Thymus (tissue), 11 donors: ENCODE measurements around the gene IRAK1. TPM values are rescaled to one million over a fixed set of nuclear protein-coding genes. Genes with fewer than 3 reads are reported as not detected.
A peak's percentile ranks its signal among the peaks of the same experiment; 100 is the strongest.

Source experiments
- DNase-seq, 9 donors: peaks; one replicate each; pipeline ENCODE4 v3.0.0-alpha.2; 2013; ENCODE audit warnings: low spot score in 9 of 9, low read depth in 6 of 9, missing footprints in 1 of 9
- H3K27ac ChIP-seq, 2 donors: one replicate each; pipeline ENCODE4 v1.5.1; 2013; ENCODE audit warnings: control low read depth in 1 of 2, low read depth in 1 of 2, low read length in 1 of 2, mild to moderate bottlenecking in 1 of 2, moderate library complexity in 1 of 2
- H3K27me3 ChIP-seq, 2 donors: one replicate each; pipeline ENCODE4 v1.5.1; 2013; ENCODE audit warnings: low read length in 1 of 2; ENCODE audit not compliant: control insufficient read depth in 2 of 2, insufficient read depth in 1 of 2
- H3K36me3 ChIP-seq, 2 donors: one replicate each; pipeline ENCODE4 v1.5.1; 2013; ENCODE audit warnings: low read length in 1 of 2, mild to moderate bottlenecking in 1 of 2, moderate library complexity in 1 of 2; ENCODE audit not compliant: control insufficient read depth in 2 of 2, insufficient read depth in 2 of 2
- H3K4me1 ChIP-seq, 2 donors: one replicate each; pipeline ENCODE4 v1.5.1; 2013; ENCODE audit warnings: low read length in 2 of 2; ENCODE audit not compliant: control insufficient read depth in 2 of 2, insufficient read depth in 2 of 2
- H3K4me3 ChIP-seq, 2 donors: one replicate each; pipeline ENCODE4 v1.5.1; 2013; ENCODE audit warnings: low read length in 2 of 2, control low read depth in 1 of 2, mild to moderate bottlenecking in 1 of 2
- H3K9me3 ChIP-seq, 2 donors: one replicate each; pipeline ENCODE4 v1.5.1; 2013; ENCODE audit warnings: low read length in 1 of 2, mild to moderate bottlenecking in 1 of 2; ENCODE audit not compliant: control insufficient read depth in 2 of 2, insufficient read depth in 1 of 2
- WGBS: extraction: QIAGEN DNeasy Blood & Tissue Kit; methylation state at CpG from one replicate; pipeline ENCODE4 v1.1.7; 2013; 5-methylcytosine and 5-hydroxymethylcytosine counted together
- polyA plus RNA-seq: library from polyadenylated mRNA; stranded (reverse); fragments of 200-250 nt; gene quantifications from one replicate; pipeline ENCODE4 v1.2.3, GENCODE V29; 2013
- total RNA-seq: library from RNA; stranded (reverse); fragments of 120-200 nt; gene quantifications from one replicate; pipeline ENCODE4 v1.2.4, GENCODE V29; 2013
- donor health status: healthy.

Gene IRAK1
- total and polyA plus RNA-seq, 2 donors = 33.9 to 44.0 TPM

- DNase-seq = peak in 3 of 9 donors; percentile 79 to 89 (median 79)
- WGBS = under 1% methylated on average over 12 of the region's 12 CpGs
- H3K4me1 ChIP-seq = peaks cover 20 to 49% of the 10 kb centered on the region in 2 donors
- peak overlapping the region; percentile 62 to 98 for H3K4me3 ChIP-seq
- H3K27ac ChIP-seq = peak overlapping the region; percentile 91 to 94
- peaks cover 10 to 35% of the 10 kb centered on the region in 2 donors for H3K36me3 ChIP-seq
- H3K27me3 ChIP-seq = peaks cover 0 to 4% of the 10 kb centered on the region in 2 donors
- no peaks in the 10 kb centered on the region for H3K9me3 ChIP-seq
Measured at GRCh38 chrX:153968754-153969124, 51.0 kb downstream of the IRAK1 start.

- H3K9me3 ChIP-seq = no peaks in the 10 kb centered on the region
- H3K4me3 ChIP-seq = peak overlapping the region; percentile 62 to 98
- peak overlapping the region; percentile 91 to 94 for H3K27ac ChIP-seq
- DNase-seq = peak in 1 of 9 donors; percentile 37
- peaks cover 20 to 44% of the 10 kb centered on the region in 2 donors for H3K4me1 ChIP-seq
- WGBS = 17% methylated on average over 9 of the region's 9 CpGs
- H3K36me3 ChIP-seq = peaks cover 15 to 39% of the 10 kb centered on the region in 2 donors
- peaks cover 0 to 2% of the 10 kb centered on the region in 2 donors for H3K27me3 ChIP-seq
Measured at GRCh38 chrX:153968255-153968654, 51.4 kb downstream of the IRAK1 start.

GRCh38 chrX:153967536-153968224 lies 52.0 kb downstream of the IRAK1 start:
- 28% methylated on average over 16 of the region's 16 CpGs for WGBS
- Histone ChIP-seq H3K9me3 (no peaks in the 10 kb centered on the region), H3K27me3 (peaks cover 0 to 2% of the 10 kb centered on the region in 2 donors), H3K36me3 (peaks cover 21 to 45% of the 10 kb centered on the region in 2 donors), H3K4me3 (peak overlapping the region; percentile 62 to 98), H3K27ac (peak overlapping the region; percentile 91 to 94), H3K4me1 (peaks cover 20 to 44% of the 10 kb centered on the region in 2 donors)
- peak in 1 of 9 donors; percentile 66 for DNase-seq

- WGBS = 65% methylated on average over 14 of the region's 14 CpGs
- peak in 1 of 9 donors; percentile 19 for DNase-seq
- H3K4me1 ChIP-seq = peaks cover 20 to 44% of the 10 kb centered on the region in 2 donors
- peaks cover 0 to 2% of the 10 kb centered on the region in 2 donors for H3K27me3 ChIP-seq
- no peaks in the 10 kb centered on the region for H3K9me3 ChIP-seq
- peaks cover 26 to 52% of the 10 kb centered on the region in 2 donors for H3K36me3 ChIP-seq
- peak overlapping the region; percentile 91 to 94 for H3K27ac ChIP-seq
- H3K4me3 ChIP-seq = peak overlapping the region; percentile 62 to 98
Measured at GRCh38 chrX:153966841-153967535, 52.7 kb downstream of the IRAK1 start.

GRCh38 chrX:153966283-153966688 lies 53.4 kb downstream of the IRAK1 start:
- H3K27me3 ChIP-seq = peaks cover 0 to under 1% of the 10 kb centered on the region in 2 donors
- no peak for DNase-seq
- no peaks in the 10 kb centered on the region for H3K9me3 ChIP-seq
- H3K27ac ChIP-seq = peak overlapping the region in 1 of 2 donors; percentile 43
- H3K4me3 ChIP-seq = no peak overlapping the region
- H3K36me3 ChIP-seq = peaks cover 33 to 59% of the 10 kb centered on the region in 2 donors
- H3K4me1 ChIP-seq = peaks cover 20 to 44% of the 10 kb centered on the region in 2 donors
- WGBS = 82% methylated on average over 15 of the region's 15 CpGs

GRCh38 chrX:153965406-153965805 lies 54.3 kb downstream of the IRAK1 start:
- Histone ChIP-seq H3K4me1 (peaks cover 20 to 44% of the 10 kb centered on the region in 2 donors), H3K4me3 (no peak overlapping the region), H3K27me3 (no peaks in the 10 kb centered on the region), H3K9me3 (no peaks in the 10 kb centered on the region), H3K36me3 (peaks cover 41 to 68% of the 10 kb centered on the region in 2 donors), H3K27ac (peak overlapping the region; percentile 43 to 52)
- 7% methylated on average over 5 of the region's 5 CpGs for WGBS
- DNase-seq = peak in 1 of 9 donors; percentile 57

GRCh38 chrX:153964105-153964504 lies 55.6 kb downstream of the IRAK1 start:
- no peaks in the 10 kb centered on the region for H3K27me3 ChIP-seq
- over 99% methylated on average over 14 of the region's 14 CpGs for WGBS
- no peaks in the 10 kb centered on the region for H3K9me3 ChIP-seq
- no peak for DNase-seq
- no peak overlapping the region for H3K27ac ChIP-seq
- H3K4me3 ChIP-seq = no peak overlapping the region
- H3K36me3 ChIP-seq = peaks cover 54 to 76% of the 10 kb centered on the region in 2 donors
- peaks cover 20 to 44% of the 10 kb centered on the region in 2 donors for H3K4me1 ChIP-seq

GRCh38 chrX:153963546-153963945 lies 56.2 kb downstream of the IRAK1 start:
- peaks cover 60 to 79% of the 10 kb centered on the region in 2 donors for H3K36me3 ChIP-seq
- H3K4me1 ChIP-seq = peaks cover 20 to 41% of the 10 kb centered on the region in 2 donors
- no peak for DNase-seq
- H3K27me3 ChIP-seq = no peaks in the 10 kb centered on the region
- H3K9me3 ChIP-seq = no peaks in the 10 kb centered on the region
- H3K27ac ChIP-seq = no peak overlapping the region
- WGBS = 97% methylated on average over 12 of the region's 12 CpGs
- no peak overlapping the region for H3K4me3 ChIP-seq

- Histone ChIP-seq H3K36me3 (peaks cover 80 to 91% of the 10 kb centered on the region in 2 donors), H3K27me3 (no peaks in the 10 kb centered on the region), H3K9me3 (no peaks in the 10 kb centered on the region), H3K4me3 (no peak overlapping the region), H3K27ac (no peak overlapping the region), H3K4me1 (peaks cover 13 to 19% of the 10 kb centered on the region in 2 donors)
- DNase-seq = no peak
- 95% methylated on average over 11 of the region's 11 CpGs for WGBS
Measured at GRCh38 chrX:153961292-153961691, 58.4 kb downstream of the IRAK1 start.
